K562 (cell line): Measurements from ENCODE around the gene OR11A1.

Experiments used
- CTCF ChIP-seq, 3 experiments: IDR thresholded peaks in 2 of 3; conservative IDR thresholded peaks in 1 of 3; 2 replicates each; pipeline ENCODE4 v1.5.1; 2011 to 2012; ENCODE audit warnings: low read length in 3 of 3, mild to moderate bottlenecking in 3 of 3, control low read depth in 2 of 3, improper control_type of control experiment in 1 of 3, inconsistent platforms in 1 of 3, low read depth in 1 of 3, mixed read lengths in 1 of 3, moderate library complexity in 1 of 3; ENCODE audit not compliant: insufficient read depth in 2 of 3
- GTF2A2 ChIP-seq: IDR thresholded peaks from 2 replicates; pipeline ENCODE4 v1.6.1; 2016; ENCODE audit warnings: mild to moderate bottlenecking, missing genetic modification characterization, missing compliant biosample characterization
- GTF2F1 ChIP-seq: IDR thresholded peaks from 2 replicates; pipeline ENCODE4 v1.6.1; 2011; ENCODE audit warnings: low read depth, low read length, improper control_type of control experiment
- HLTF ChIP-seq: fragments of 450-650 bp; IDR thresholded peaks from 2 replicates; pipeline ENCODE4 v1.6.1; 2016
- MCM2 ChIP-seq: fragments of 450-650 bp; IDR thresholded peaks from 2 replicates; pipeline ENCODE4 v1.6.1; 2017; ENCODE audit warnings: low read depth, mild to moderate bottlenecking
- SP2 ChIP-seq: IDR thresholded peaks from 2 replicates; pipeline ENCODE4 v1.6.1; 2011; ENCODE audit warnings: mild to moderate bottlenecking, low read depth, low read length, moderate library complexity; ENCODE audit not compliant: poor library complexity, severe bottlenecking; ENCODE audit errors: extremely low read depth
- TEAD4 ChIP-seq, 2 experiments: sonication (generic) in 1 of 2; formaldehyde crosslinking in 1 of 2; IDR thresholded peaks; 2 replicates each; pipeline versions ENCODE4 v1.6.1 to v1.8.0; 2012 to 2022; ENCODE audit warnings: borderline replicate concordance in 1 of 2, inconsistent platforms in 1 of 2, low read length in 1 of 2, mild to moderate bottlenecking in 1 of 2, missing genetic modification reagents in 1 of 2
- ZFPM2 ChIP-seq: fragments of 250-450 bp; sonication (Bioruptor Pico); IDR thresholded peaks from 2 replicates; pipeline ENCODE4 v1.5.1; 2022; ENCODE audit warnings: mild to moderate bottlenecking
- ZNF518B ChIP-seq: fragments of 250-450 bp; sonication (Bioruptor Pico); IDR thresholded peaks from 2 replicates; pipeline ENCODE4 v1.5.0; 2021; ENCODE audit warnings: mild to moderate bottlenecking, moderate library complexity
- ZNF75A ChIP-seq: fragments of 450-650 bp; formaldehyde crosslinking; IDR thresholded peaks from 2 replicates; pipeline ENCODE4 v1.4.0; 2020; ENCODE audit warnings: mild to moderate bottlenecking

GRCh38 chr6:29505808-29506207, 48.9 kb upstream of the OR11A1 start:
- no peak for TF ChIP-seq ZNF518B
- no peak for TF ChIP-seq CTCF (IDR thresholded peaks at IDR 0.05 in 2 of 3, conservative IDR thresholded peaks at IDR 0.05 in 1 of 3; ENCODE audit: insufficient read depth in 2 of 3, low read depth in 1 of 3, low read length in 3 of 3)
- no peak for TF ChIP-seq ZNF75A (CRISPR knock-in tag)
- TF ChIP-seq HLTF: no peak
- TF ChIP-seq ZFPM2 (CRISPR knock-in tag): no peak
- no peak for TF ChIP-seq SP2
- TF ChIP-seq TEAD4 (IDR thresholded peaks at IDR 0.05; ENCODE audit: low read length): no peak
- no peak for TF ChIP-seq TEAD4 (CRISPR knock-in tag; IDR thresholded peaks at IDR 0.05; ENCODE audit: borderline replicate concordance)
- TF ChIP-seq MCM2: no peak
- no peak for TF ChIP-seq GTF2F1
- TF ChIP-seq GTF2A2 (tag): no peak
